SK-N-SH (cell line): ENCODE results near the gene SEMA3B. TPM values are rescaled to one million over a fixed set of nuclear protein-coding genes. Genes with fewer than 3 reads are reported as not detected.

Source experiments
- CTCF ChIA-PET: fragments of 300-600, 350-600 bp; formaldehyde crosslinking; extraction: SDS; loops from one replicate; lab custom pipeline; 2021; lab: Yijun Ruan, JAX
- POLR2A ChIA-PET: fragments of 350-600 bp; sonication (Branson Sonifier 250); formaldehyde crosslinking; extraction: SDS; loops from one replicate; lab custom pipeline; 2020; ENCODE audit warnings: antibody characterized with exemption, inconsistent platforms; lab: Yijun Ruan, JAX
- DNase-seq: peaks from one replicate; pipeline ENCODE4 v3.0.0; 2012
- H2AFZ ChIP-seq: fragments of 200-600 bp; sonication (generic); 2 replicates; pipeline ENCODE4 v1.8.1; 2016; ENCODE audit warnings: antibody characterized with exemption, mild to moderate bottlenecking, low read depth
- H3F3A ChIP-seq: fragments of 200-600 bp; sonication (generic); replicated peaks from 2 replicates; pipeline ENCODE3; 2016; ENCODE audit warnings: antibody characterized with exemption, mild to moderate bottlenecking; ENCODE audit not compliant: insufficient read depth
- H3K27ac ChIP-seq, 2 experiments: fragments of 200-500 bp in 1 of 2; fragments of 200-600 bp in 1 of 2; sonication (Bioruptor generic) in 1 of 2; sonication (generic), shearing (Covaris generic) in 1 of 2; 2 replicates each; pipeline versions ENCODE4 v1.5.1 to v1.6.1; 2014 to 2016; ENCODE audit warnings: low read depth in 2 of 2, inconsistent platforms in 1 of 2, low read length in 1 of 2, mild to moderate bottlenecking in 1 of 2, mixed read lengths in 1 of 2
- H3K27me3 ChIP-seq: fragments of 200-600 bp; sonication (generic), shearing (Covaris generic); 2 replicates; pipeline ENCODE4 v1.6.1; 2016; ENCODE audit warnings: mixed run types; ENCODE audit not compliant: insufficient read depth
- H3K36me3 ChIP-seq, 2 experiments: fragments of 200-500 bp in 1 of 2; fragments of 200-600 bp in 1 of 2; sonication (Bioruptor generic) in 1 of 2; sonication (generic) in 1 of 2; replicated peaks in 1 of 2; 2 replicates each; pipeline versions ENCODE3 to v1.5.1; 2014 to 2016; ENCODE audit warnings: low read length in 1 of 2, mild to moderate bottlenecking in 1 of 2; ENCODE audit not compliant: insufficient read depth in 2 of 2, control insufficient read depth in 1 of 2
- H3K4me1 ChIP-seq, 2 experiments: fragments of 200-500 bp in 1 of 2; fragments of 200-600 bp in 1 of 2; sonication (Bioruptor generic) in 1 of 2; sonication (generic), shearing (Covaris generic) in 1 of 2; 2 replicates each; pipeline versions ENCODE4 v1.5.1 to v1.6.1; 2014 to 2016; ENCODE audit warnings: low read depth in 1 of 2, low read length in 1 of 2, mixed run types in 1 of 2; ENCODE audit not compliant: insufficient read depth in 2 of 2, control insufficient read depth in 1 of 2
- H3K4me2 ChIP-seq: fragments of 200-600 bp; sonication (generic), shearing (Covaris generic); 2 replicates; pipeline ENCODE4 v1.6.1; 2017; ENCODE audit warnings: mixed run types
- H3K4me3 ChIP-seq, 2 experiments: fragments of 200-500 bp in 1 of 2; fragments of 200-600 bp in 1 of 2; sonication (Bioruptor generic) in 1 of 2; sonication (generic), shearing (Covaris generic) in 1 of 2; 2 replicates each; pipeline versions ENCODE4 v1.5.1 to v1.8.1; 2014 to 2016; ENCODE audit warnings: low read depth in 2 of 2, inconsistent platforms in 1 of 2, low read length in 1 of 2, mild to moderate bottlenecking in 1 of 2, mixed read lengths in 1 of 2, moderate library complexity in 1 of 2
- H3K79me2 ChIP-seq: fragments of 200-600 bp; sonication (generic); 2 replicates; pipeline ENCODE4 v1.8.1; 2017; ENCODE audit warnings: mild to moderate bottlenecking; ENCODE audit not compliant: insufficient read depth
- H3K9ac ChIP-seq: fragments of 200-600 bp; sonication (generic); 2 replicates; pipeline ENCODE4 v1.6.1; 2017; ENCODE audit warnings: mixed run types
- H3K9me2 ChIP-seq: fragments of 200-600 bp; sonication (generic); 2 replicates; pipeline ENCODE4 v1.6.1; 2017; ENCODE audit warnings: mixed run types
- H3K9me3 ChIP-seq: fragments of 200-600 bp; sonication (generic); 2 replicates; pipeline ENCODE4 v1.6.1; 2017; ENCODE audit warnings: mixed run types, mild to moderate bottlenecking, moderate library complexity
- H4K20me1 ChIP-seq: fragments of 200-600 bp; sonication (generic); 2 replicates; pipeline ENCODE4 v1.6.1; 2017; ENCODE audit warnings: mild to moderate bottlenecking, mixed run types; ENCODE audit not compliant: insufficient read depth
- ELF1 ChIP-seq: IDR thresholded peaks from 2 replicates; pipeline ENCODE4 v1.4.0; 2012
- JUND ChIP-seq: IDR thresholded peaks from 2 replicates; pipeline ENCODE4 v1.4.0; 2012
- MXI1 ChIP-seq: IDR thresholded peaks from 2 replicates; pipeline ENCODE4 v1.6.1; 2012; ENCODE audit warnings: mild to moderate bottlenecking, low read depth, low read length, improper control_type of control experiment
- RCOR1 ChIP-seq: fragments of 150-350 bp; IDR thresholded peaks from 2 replicates; pipeline ENCODE4 v1.6.1; 2017; ENCODE audit warnings: antibody characterized with exemption, low read length
- TCF12 ChIP-seq: IDR thresholded peaks from 2 replicates; pipeline ENCODE4 v1.4.0; 2012
- WGBS: methylation state at CpG from one replicate; pipeline ENCODE4 v1.1.6; 2017; ENCODE audit warnings: low lambda C conversion rate; 5-methylcytosine and 5-hydroxymethylcytosine counted together
- polyA plus RNA-seq, 3 experiments: library from polyadenylated mRNA; depleted of rRNA; stranded (reverse); fragments of >200 nt; gene quantifications; 2 replicates each; pipeline ENCODE4 v1.2.3, GENCODE V29; 2012
- TF ChIP-seq, protein P1 (sequence below): IDR thresholded peaks from 2 replicates; pipeline ENCODE4 v1.4.0; 2012; ENCODE audit warnings: low read depth, borderline replicate concordance
- TF ChIP-seq, protein P2 (sequence below): IDR thresholded peaks from 2 replicates; pipeline ENCODE4 v1.4.0; 2012; ENCODE audit warnings: low read depth
- TF ChIP-seq, protein P3 (sequence below): IDR thresholded peaks from 2 replicates; pipeline ENCODE4 v1.6.1; 2012; ENCODE audit warnings: mild to moderate bottlenecking, low read depth, low read length, moderate library complexity
- TF ChIP-seq, protein P4 (sequence below): fragments of 200-600 bp; sonication (generic); IDR thresholded peaks from 2 replicates; pipeline ENCODE4 v1.6.1; 2017; ENCODE audit warnings: antibody characterized with exemption, mild to moderate bottlenecking, moderate library complexity
- TF ChIP-seq, protein P5 (sequence below): fragments of 150-350 bp; IDR thresholded peaks from 2 replicates; pipeline ENCODE4 v1.6.1; 2016; ENCODE audit warnings: mild to moderate bottlenecking, low read depth, low read length

The SEMA3B gene
- polyA plus RNA-seq, 1 of the 3 experiments (the other 2 are of a cell fraction): 14.9 TPM

GRCh38 chr3:50323092-50323600, 54.2 kb downstream of the SEMA3B start:
- Histone ChIP-seq H3K36me3 (peaks cover 8 to 38% of the 10 kb centered on the region in 2 experiments), H4K20me1 (no peaks in the 10 kb centered on the region), H3K9me2 (no peaks in the 10 kb centered on the region), H3F3A (peaks cover 10% of the 10 kb centered on the region), H2AFZ (no peak overlapping the region), H3K27me3 (no peaks in the 10 kb centered on the region), H3K9me3 (no peaks in the 10 kb centered on the region), H3K4me1 (peaks cover 0 to 45% of the 10 kb centered on the region in 2 experiments; a peak in 2 of 4 replicates), H3K27ac (no peak overlapping the region; a peak in 1 of 4 replicates), H3K4me2 (no peak overlapping the region), H3K9ac (no peak overlapping the region), H3K4me3 (no peak overlapping the region), H3K79me2 (peaks cover 51% of the 10 kb centered on the region)
- ChIA-PET POLR2A (interaction anchor here (1.6 kb wide), 1 partner anchor 14 kb away, joined by 4 read pairs; no protein-coding TSS in a partner anchor), CTCF (interaction anchor here (0.7 to 6.0 kb wide), 12 partner anchors 12 to 290 kb away, joined by 3 to 60 read pairs (median 4); partner anchors contain the start of genes HYAL1, HYAL3, IFRD2 and NAA80)
- TF ChIP-seq, protein P1, sequence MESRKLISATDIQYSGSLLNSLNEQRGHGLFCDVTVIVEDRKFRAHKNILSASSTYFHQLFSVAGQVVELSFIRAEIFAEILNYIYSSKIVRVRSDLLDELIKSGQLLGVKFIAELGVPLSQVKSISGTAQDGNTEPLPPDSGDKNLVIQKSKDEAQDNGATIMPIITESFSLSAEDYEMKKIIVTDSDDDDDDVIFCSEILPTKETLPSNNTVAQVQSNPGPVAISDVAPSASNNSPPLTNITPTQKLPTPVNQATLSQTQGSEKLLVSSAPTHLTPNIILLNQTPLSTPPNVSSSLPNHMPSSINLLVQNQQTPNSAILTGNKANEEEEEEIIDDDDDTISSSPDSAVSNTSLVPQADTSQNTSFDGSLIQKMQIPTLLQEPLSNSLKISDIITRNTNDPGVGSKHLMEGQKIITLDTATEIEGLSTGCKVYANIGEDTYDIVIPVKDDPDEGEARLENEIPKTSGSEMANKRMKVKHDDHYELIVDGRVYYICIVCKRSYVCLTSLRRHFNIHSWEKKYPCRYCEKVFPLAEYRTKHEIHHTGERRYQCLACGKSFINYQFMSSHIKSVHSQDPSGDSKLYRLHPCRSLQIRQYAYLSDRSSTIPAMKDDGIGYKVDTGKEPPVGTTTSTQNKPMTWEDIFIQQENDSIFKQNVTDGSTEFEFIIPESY: no peak
- TF ChIP-seq, protein P2, sequence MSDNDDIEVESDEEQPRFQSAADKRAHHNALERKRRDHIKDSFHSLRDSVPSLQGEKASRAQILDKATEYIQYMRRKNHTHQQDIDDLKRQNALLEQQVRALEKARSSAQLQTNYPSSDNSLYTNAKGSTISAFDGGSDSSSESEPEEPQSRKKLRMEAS: no peak
- TF ChIP-seq, protein P3, sequence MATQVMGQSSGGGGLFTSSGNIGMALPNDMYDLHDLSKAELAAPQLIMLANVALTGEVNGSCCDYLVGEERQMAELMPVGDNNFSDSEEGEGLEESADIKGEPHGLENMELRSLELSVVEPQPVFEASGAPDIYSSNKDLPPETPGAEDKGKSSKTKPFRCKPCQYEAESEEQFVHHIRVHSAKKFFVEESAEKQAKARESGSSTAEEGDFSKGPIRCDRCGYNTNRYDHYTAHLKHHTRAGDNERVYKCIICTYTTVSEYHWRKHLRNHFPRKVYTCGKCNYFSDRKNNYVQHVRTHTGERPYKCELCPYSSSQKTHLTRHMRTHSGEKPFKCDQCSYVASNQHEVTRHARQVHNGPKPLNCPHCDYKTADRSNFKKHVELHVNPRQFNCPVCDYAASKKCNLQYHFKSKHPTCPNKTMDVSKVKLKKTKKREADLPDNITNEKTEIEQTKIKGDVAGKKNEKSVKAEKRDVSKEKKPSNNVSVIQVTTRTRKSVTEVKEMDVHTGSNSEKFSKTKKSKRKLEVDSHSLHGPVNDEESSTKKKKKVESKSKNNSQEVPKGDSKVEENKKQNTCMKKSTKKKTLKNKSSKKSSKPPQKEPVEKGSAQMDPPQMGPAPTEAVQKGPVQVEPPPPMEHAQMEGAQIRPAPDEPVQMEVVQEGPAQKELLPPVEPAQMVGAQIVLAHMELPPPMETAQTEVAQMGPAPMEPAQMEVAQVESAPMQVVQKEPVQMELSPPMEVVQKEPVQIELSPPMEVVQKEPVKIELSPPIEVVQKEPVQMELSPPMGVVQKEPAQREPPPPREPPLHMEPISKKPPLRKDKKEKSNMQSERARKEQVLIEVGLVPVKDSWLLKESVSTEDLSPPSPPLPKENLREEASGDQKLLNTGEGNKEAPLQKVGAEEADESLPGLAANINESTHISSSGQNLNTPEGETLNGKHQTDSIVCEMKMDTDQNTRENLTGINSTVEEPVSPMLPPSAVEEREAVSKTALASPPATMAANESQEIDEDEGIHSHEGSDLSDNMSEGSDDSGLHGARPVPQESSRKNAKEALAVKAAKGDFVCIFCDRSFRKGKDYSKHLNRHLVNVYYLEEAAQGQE: no peak
- no peak for TF ChIP-seq RCOR1
- TF ChIP-seq JUND: no peak
- TF ChIP-seq ELF1: no peak
- TF ChIP-seq TCF12: no peak
- TF ChIP-seq, protein P4, sequence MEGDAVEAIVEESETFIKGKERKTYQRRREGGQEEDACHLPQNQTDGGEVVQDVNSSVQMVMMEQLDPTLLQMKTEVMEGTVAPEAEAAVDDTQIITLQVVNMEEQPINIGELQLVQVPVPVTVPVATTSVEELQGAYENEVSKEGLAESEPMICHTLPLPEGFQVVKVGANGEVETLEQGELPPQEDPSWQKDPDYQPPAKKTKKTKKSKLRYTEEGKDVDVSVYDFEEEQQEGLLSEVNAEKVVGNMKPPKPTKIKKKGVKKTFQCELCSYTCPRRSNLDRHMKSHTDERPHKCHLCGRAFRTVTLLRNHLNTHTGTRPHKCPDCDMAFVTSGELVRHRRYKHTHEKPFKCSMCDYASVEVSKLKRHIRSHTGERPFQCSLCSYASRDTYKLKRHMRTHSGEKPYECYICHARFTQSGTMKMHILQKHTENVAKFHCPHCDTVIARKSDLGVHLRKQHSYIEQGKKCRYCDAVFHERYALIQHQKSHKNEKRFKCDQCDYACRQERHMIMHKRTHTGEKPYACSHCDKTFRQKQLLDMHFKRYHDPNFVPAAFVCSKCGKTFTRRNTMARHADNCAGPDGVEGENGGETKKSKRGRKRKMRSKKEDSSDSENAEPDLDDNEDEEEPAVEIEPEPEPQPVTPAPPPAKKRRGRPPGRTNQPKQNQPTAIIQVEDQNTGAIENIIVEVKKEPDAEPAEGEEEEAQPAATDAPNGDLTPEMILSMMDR: no peak
- TF ChIP-seq, protein P5, sequence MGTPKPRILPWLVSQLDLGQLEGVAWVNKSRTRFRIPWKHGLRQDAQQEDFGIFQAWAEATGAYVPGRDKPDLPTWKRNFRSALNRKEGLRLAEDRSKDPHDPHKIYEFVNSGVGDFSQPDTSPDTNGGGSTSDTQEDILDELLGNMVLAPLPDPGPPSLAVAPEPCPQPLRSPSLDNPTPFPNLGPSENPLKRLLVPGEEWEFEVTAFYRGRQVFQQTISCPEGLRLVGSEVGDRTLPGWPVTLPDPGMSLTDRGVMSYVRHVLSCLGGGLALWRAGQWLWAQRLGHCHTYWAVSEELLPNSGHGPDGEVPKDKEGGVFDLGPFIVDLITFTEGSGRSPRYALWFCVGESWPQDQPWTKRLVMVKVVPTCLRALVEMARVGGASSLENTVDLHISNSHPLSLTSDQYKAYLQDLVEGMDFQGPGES: no peak
- no peak for TF ChIP-seq MXI1
- WGBS: 64% methylated on average over 3 of the region's 4 CpGs
- no peak for DNase-seq
